Fibroblast of skin of right biceps (primary cell): ENCODE measurements around the gene RNF115.

Source experiments
- DNase-seq: peaks from one replicate; pipeline ENCODE4 v3.0.0-alpha.2; 2013

The RNF115 gene

DNA sequence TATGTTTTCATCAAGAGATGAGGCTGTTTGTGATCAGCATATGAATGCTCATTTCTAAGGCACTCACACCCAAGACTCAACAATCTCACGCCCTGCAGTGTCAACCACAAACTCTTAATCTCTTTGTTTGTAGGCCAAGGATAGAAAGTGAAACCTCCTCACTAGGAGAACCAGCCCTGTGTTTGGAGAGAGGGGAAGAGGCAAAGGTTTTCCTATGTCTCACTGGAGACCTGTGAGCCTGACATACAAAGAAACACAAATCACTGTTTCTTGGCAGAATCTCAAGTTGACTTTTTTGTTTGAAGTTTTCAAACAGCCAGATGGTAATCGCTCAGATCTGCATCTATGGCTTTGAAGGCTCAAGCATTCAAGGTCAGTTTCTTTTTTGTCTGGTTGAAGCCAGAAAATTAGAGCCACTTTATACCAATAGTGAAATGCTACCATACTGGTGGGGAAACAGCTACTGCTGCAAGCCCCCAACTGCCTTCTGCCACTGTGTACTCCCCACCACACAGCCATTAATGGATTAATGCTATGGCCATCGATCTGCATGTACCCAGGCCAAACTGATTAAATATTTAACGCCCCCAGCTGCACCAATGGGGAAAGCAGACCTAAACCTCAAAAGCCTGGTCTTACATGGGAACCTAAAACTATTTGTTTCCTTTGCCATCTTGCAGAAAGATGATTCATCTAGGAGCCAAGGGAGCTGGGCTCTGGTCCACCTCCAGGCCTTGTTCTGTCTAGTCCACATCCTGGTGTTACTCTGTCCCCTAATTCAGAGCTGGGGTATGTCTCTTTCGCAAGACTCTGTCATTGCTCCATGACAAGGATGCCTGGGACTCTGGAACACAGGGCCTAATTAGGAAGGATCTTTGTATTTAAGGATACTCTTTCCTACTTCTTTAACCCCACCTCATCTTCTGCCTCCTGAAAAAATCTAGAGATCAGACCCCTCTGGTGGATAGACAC, 133.0 kb downstream of the RNF115 start:
- DNase-seq, result peak; percentile 85

DNA sequence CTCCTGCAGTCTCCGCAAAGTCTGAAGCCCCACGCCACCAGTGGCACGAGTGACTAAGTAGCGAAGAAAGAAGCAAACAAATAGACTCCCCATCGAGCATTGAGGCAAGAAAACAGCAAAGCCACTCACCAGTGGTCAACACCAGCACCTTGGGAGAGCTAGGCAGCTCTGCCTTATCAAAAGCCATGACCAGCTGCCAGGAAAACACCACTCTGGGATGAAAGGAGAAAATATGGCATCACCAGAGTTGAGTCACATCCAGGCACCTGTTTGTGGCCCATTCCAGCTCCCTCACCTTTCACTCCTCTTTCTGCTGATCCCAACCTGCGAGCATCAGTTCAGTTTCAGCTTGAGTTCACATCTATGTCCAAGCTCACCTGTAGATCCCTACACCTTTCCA, 134.0 kb downstream of the RNF115 start:
- no peak for DNase-seq

- no peak for DNase-seq
Measured at GRCh38 chr1:145688924-145689323, 135.0 kb downstream of the RNF115 start.
